ENCODE measurements around the gene EEF1AKMT3.

Gene EEF1AKMT3

GRCh38 chr12:57739914-57740538 lies 32.4 kb upstream of the EEF1AKMT3 start:
- Mint-ChIP-seq H3K9me3 (no peaks in the 10 kb centered on the region), H3K27me3 (ENCODE audit: low read depth) (no peaks in the 10 kb centered on the region), H3K4me3 (peak overlapping the region; percentile 94), H3K36me3 (ENCODE audit: low read depth) (peaks cover 25% of the 10 kb centered on the region), H3K27ac (peak overlapping the region; percentile 78), H3K4me1 (ENCODE audit: low read depth) (peaks cover 42% of the 10 kb centered on the region)
- no peak for DNase-seq (ENCODE audit: low spot score)

- Mint-ChIP-seq H3K36me3 (ENCODE audit: low read depth) (peaks cover 28% of the 10 kb centered on the region), H3K4me3 (peak overlapping the region; percentile 94), H3K4me1 (ENCODE audit: low read depth) (peaks cover 47% of the 10 kb centered on the region), H3K27ac (peak overlapping the region; percentile 94), H3K27me3 (ENCODE audit: low read depth) (no peaks in the 10 kb centered on the region), H3K9me3 (no peaks in the 10 kb centered on the region)
- peak; percentile 72 for DNase-seq (ENCODE audit: low spot score)
Measured at GRCh38 chr12:57740656-57741412, 31.6 kb upstream of the EEF1AKMT3 start.

- Mint-ChIP-seq H3K4me1 (ENCODE audit: low read depth) (peaks cover 53% of the 10 kb centered on the region), H3K27me3 (ENCODE audit: low read depth) (no peaks in the 10 kb centered on the region), H3K36me3 (ENCODE audit: low read depth) (peaks cover 31% of the 10 kb centered on the region), H3K9me3 (no peaks in the 10 kb centered on the region), H3K27ac (peak overlapping the region; percentile 94), H3K4me3 (peak overlapping the region; percentile 94)
- DNase-seq (ENCODE audit: low spot score), result no peak
Measured at GRCh38 chr12:57741413-57741789, 31.0 kb upstream of the EEF1AKMT3 start.

GRCh38 chr12:57741844-57742738 lies 30.3 kb upstream of the EEF1AKMT3 start:
- Mint-ChIP-seq H3K36me3 (ENCODE audit: low read depth) (peaks cover 29% of the 10 kb centered on the region), H3K4me3 (peak overlapping the region; percentile 94), H3K4me1 (ENCODE audit: low read depth) (peaks cover 53% of the 10 kb centered on the region), H3K27ac (peak overlapping the region; percentile 94), H3K9me3 (no peaks in the 10 kb centered on the region), H3K27me3 (ENCODE audit: low read depth) (no peaks in the 10 kb centered on the region)
- DNase-seq (ENCODE audit: low spot score), result peak; percentile 74

GRCh38 chr12:57743769-57744168 lies 28.6 kb upstream of the EEF1AKMT3 start:
- H3K36me3 Mint-ChIP-seq (ENCODE audit: low read depth), result peaks cover 39% of the 10 kb centered on the region
- peak overlapping the region; percentile 99 for H3K27ac Mint-ChIP-seq
- DNase-seq (ENCODE audit: low spot score), result no peak
- no peaks in the 10 kb centered on the region for H3K27me3 Mint-ChIP-seq (ENCODE audit: low read depth)
- H3K9me3 Mint-ChIP-seq, result no peaks in the 10 kb centered on the region
- peak overlapping the region; percentile 96 for H3K4me3 Mint-ChIP-seq
- peaks cover 53% of the 10 kb centered on the region for H3K4me1 Mint-ChIP-seq (ENCODE audit: low read depth)

GRCh38 chr12:57744194-57744776 lies 28.1 kb upstream of the EEF1AKMT3 start:
- DNase-seq (ENCODE audit: low spot score), result peak; percentile 68
- H3K27me3 Mint-ChIP-seq (ENCODE audit: low read depth), result no peaks in the 10 kb centered on the region

GRCh38 chr12:57744777-57745484 lies 27.5 kb upstream of the EEF1AKMT3 start, which contains the start of gene TSPAN31:
Gene TSPAN31 (plus strand): TSS chr12:57745039. CDS start chr12:57745155, 116 bp downstream.
- Mint-ChIP-seq H3K4me1 (ENCODE audit: low read depth) (peaks cover 42% of the 10 kb centered on the region), H3K36me3 (ENCODE audit: low read depth) (peaks cover 39% of the 10 kb centered on the region), H3K4me3 (peak within 1 kb of the TSS; percentile 96), H3K27ac (peak within 1 kb of the TSS; percentile 99), H3K9me3 (no peaks in the 10 kb centered on the region), H3K27me3 (ENCODE audit: low read depth) (no peaks in the 10 kb centered on the region)
- peak; percentile 93 for DNase-seq (ENCODE audit: low spot score)

More at GRCh38 chr12:57744194-57744776, 28.1 kb upstream of the EEF1AKMT3 start:
- Mint-ChIP-seq H3K4me1 (ENCODE audit: low read depth) (peaks cover 48% of the 10 kb centered on the region), H3K36me3 (ENCODE audit: low read depth) (peaks cover 40% of the 10 kb centered on the region), H3K9me3 (no peaks in the 10 kb centered on the region), H3K27ac (peak overlapping the region; percentile 99), H3K4me3 (peak overlapping the region; percentile 96)

- H3K27ac Mint-ChIP-seq, result peak overlapping the region; percentile 99
- peaks cover 46% of the 10 kb centered on the region for H3K4me1 Mint-ChIP-seq (ENCODE audit: low read depth)
- peak overlapping the region; percentile 96 for H3K4me3 Mint-ChIP-seq
- no peaks in the 10 kb centered on the region for H3K9me3 Mint-ChIP-seq
- peaks cover 44% of the 10 kb centered on the region for H3K36me3 Mint-ChIP-seq (ENCODE audit: low read depth)
- no peaks in the 10 kb centered on the region for H3K27me3 Mint-ChIP-seq (ENCODE audit: low read depth)
- no peak for DNase-seq (ENCODE audit: low spot score)
Measured at GRCh38 chr12:57745485-57745881, 26.9 kb upstream of the EEF1AKMT3 start.

- peaks cover 45% of the 10 kb centered on the region for H3K4me1 Mint-ChIP-seq (ENCODE audit: low read depth)
- H3K27me3 Mint-ChIP-seq (ENCODE audit: low read depth), result no peaks in the 10 kb centered on the region
- no peak for DNase-seq (ENCODE audit: low spot score)
- no peaks in the 10 kb centered on the region for H3K9me3 Mint-ChIP-seq
- H3K4me3 Mint-ChIP-seq, result peak overlapping the region; percentile 96
- H3K36me3 Mint-ChIP-seq (ENCODE audit: low read depth), result peaks cover 43% of the 10 kb centered on the region
- H3K27ac Mint-ChIP-seq, result peak overlapping the region; percentile 99
Measured at GRCh38 chr12:57746025-57746424, 26.4 kb upstream of the EEF1AKMT3 start.

GRCh38 chr12:57749061-57749460 lies 23.4 kb upstream of the EEF1AKMT3 start:
- no peak for DNase-seq (ENCODE audit: low spot score)
- Mint-ChIP-seq H3K36me3 (ENCODE audit: low read depth) (peaks cover 48% of the 10 kb centered on the region), H3K27ac (no peak overlapping the region), H3K4me3 (no peak overlapping the region), H3K4me1 (ENCODE audit: low read depth) (peaks cover 52% of the 10 kb centered on the region), H3K9me3 (no peaks in the 10 kb centered on the region), H3K27me3 (ENCODE audit: low read depth) (peaks cover 3% of the 10 kb centered on the region)

- Mint-ChIP-seq H3K4me3 (peak overlapping the region; percentile 96), H3K27me3 (ENCODE audit: low read depth) (peaks cover 3% of the 10 kb centered on the region), H3K27ac (peak overlapping the region; percentile 89), H3K9me3 (no peaks in the 10 kb centered on the region), H3K36me3 (ENCODE audit: low read depth) (peaks cover 45% of the 10 kb centered on the region), H3K4me1 (ENCODE audit: low read depth) (peaks cover 45% of the 10 kb centered on the region)
- no peak for DNase-seq (ENCODE audit: low spot score)
Measured at GRCh38 chr12:57750561-57751431, 21.6 kb upstream of the EEF1AKMT3 start.

- Mint-ChIP-seq H3K4me1 (ENCODE audit: low read depth) (peaks cover 43% of the 10 kb centered on the region), H3K4me3 (peak overlapping the region; percentile 96), H3K36me3 (ENCODE audit: low read depth) (peaks cover 41% of the 10 kb centered on the region), H3K27ac (peak overlapping the region; percentile 89), H3K9me3 (no peaks in the 10 kb centered on the region), H3K27me3 (ENCODE audit: low read depth) (peaks cover 3% of the 10 kb centered on the region)
- DNase-seq (ENCODE audit: low spot score), result no peak
Measured at GRCh38 chr12:57751432-57751787, 21.0 kb upstream of the EEF1AKMT3 start.
